H9 (cell line): ENCODE results near the gene GPR35. TPM values are rescaled to one million over a fixed set of nuclear protein-coding genes. Genes with fewer than 3 reads are reported as not detected.

Source experiments
- DNase-seq: peaks from one replicate; pipeline ENCODE4 v3.0.0-alpha.2; 2017
- H2AFZ ChIP-seq: one replicate; pipeline ENCODE4 v1.6.1; 2013; ENCODE audit warnings: mild to moderate bottlenecking, low read length, control low read depth, moderate library complexity
- H2AK5ac ChIP-seq: 2 replicates; pipeline ENCODE4 v1.6.1; 2013; ENCODE audit warnings: low read length, control low read depth, mixed read lengths; ENCODE audit not compliant: insufficient read length
- H2BK120ac ChIP-seq: one replicate; pipeline ENCODE4 v1.6.1; 2013; ENCODE audit warnings: low read depth, mild to moderate bottlenecking, low read length, control low read depth, inconsistent platforms; ENCODE audit not compliant: poor library complexity, severe bottlenecking
- H2BK12ac ChIP-seq: 2 replicates; pipeline ENCODE4 v1.6.1; 2013; ENCODE audit warnings: low read length, control low read depth, mixed read lengths, low read depth; ENCODE audit not compliant: insufficient read length
- H2BK15ac ChIP-seq: 2 replicates; pipeline ENCODE4 v1.6.1; 2013; ENCODE audit warnings: low read depth, low read length, control low read depth
- H2BK20ac ChIP-seq: one replicate; pipeline ENCODE4 v1.6.1; 2013; ENCODE audit warnings: low read depth, mild to moderate bottlenecking, low read length, control low read depth, inconsistent platforms; ENCODE audit not compliant: poor library complexity, severe bottlenecking
- H2BK5ac ChIP-seq: 2 replicates; pipeline ENCODE4 v1.6.1; 2013; ENCODE audit warnings: low read length, control low read depth, mixed read lengths; ENCODE audit not compliant: insufficient read length
- H3K14ac ChIP-seq: 2 replicates; pipeline ENCODE4 v1.6.1; 2013; ENCODE audit warnings: low read length, control low read depth; ENCODE audit not compliant: insufficient read depth
- H3K18ac ChIP-seq: 2 replicates; pipeline ENCODE4 v1.6.1; 2013; ENCODE audit warnings: low read depth, mild to moderate bottlenecking, mixed read lengths, low read length, control low read depth; ENCODE audit not compliant: insufficient read length
- H3K23ac ChIP-seq: 2 replicates; pipeline ENCODE4 v1.6.1; 2013; ENCODE audit warnings: low read length, control low read depth, mixed read lengths, low read depth; ENCODE audit not compliant: insufficient read length
- H3K23me2 ChIP-seq: 2 replicates; pipeline ENCODE4 v1.6.1; 2013; ENCODE audit warnings: low read depth, mild to moderate bottlenecking, mixed read lengths, low read length, control low read depth; ENCODE audit not compliant: insufficient read length, poor library complexity, severe bottlenecking
- H3K27ac ChIP-seq: 2 replicates; pipeline ENCODE4 v1.5.1; 2013; ENCODE audit warnings: low read length, control low read depth, mixed read lengths, low read depth; ENCODE audit not compliant: insufficient read length
- H3K27me3 ChIP-seq: 2 replicates; pipeline ENCODE4 v1.6.1; 2013; ENCODE audit warnings: low read length, control low read depth, inconsistent platforms; ENCODE audit not compliant: insufficient read depth
- H3K4ac ChIP-seq: 2 replicates; pipeline ENCODE4 v1.6.1; 2013; ENCODE audit warnings: low read depth, mild to moderate bottlenecking, control low read depth, inconsistent platforms, low read length, moderate library complexity
- H3K4me1 ChIP-seq: 2 replicates; pipeline ENCODE4 v1.6.1; 2013; ENCODE audit warnings: low read length, control low read depth, inconsistent platforms; ENCODE audit not compliant: insufficient read depth
- H3K4me2 ChIP-seq: 2 replicates; pipeline ENCODE4 v1.6.1; 2013; ENCODE audit warnings: low read length, control low read depth, mixed read lengths; ENCODE audit not compliant: insufficient read length, insufficient read depth
- H3K56ac ChIP-seq: 2 replicates; pipeline ENCODE4 v1.6.1; 2013; ENCODE audit warnings: low read depth, mild to moderate bottlenecking, mixed read lengths, low read length, control low read depth; ENCODE audit not compliant: insufficient read length
- H3K79me1 ChIP-seq: 2 replicates; pipeline ENCODE4 v1.6.1; 2013; ENCODE audit warnings: low read depth, mild to moderate bottlenecking, moderate library complexity, low read length, control low read depth, inconsistent platforms; ENCODE audit not compliant: insufficient read depth, poor library complexity, severe bottlenecking
- H3K79me2 ChIP-seq: 2 replicates; pipeline ENCODE4 v1.6.1; 2013; ENCODE audit warnings: low read length, control low read depth, inconsistent platforms; ENCODE audit not compliant: insufficient read depth
- H3K9ac ChIP-seq: 2 replicates; pipeline ENCODE4 v1.6.1; 2013; ENCODE audit warnings: low read length, control low read depth, mixed read lengths; ENCODE audit not compliant: insufficient read length; ENCODE audit errors: extremely low read depth
- H3K9me3 ChIP-seq: one replicate; pipeline ENCODE4 v1.6.1; 2013; ENCODE audit warnings: low read depth, low read length, inconsistent platforms; ENCODE audit not compliant: control insufficient read depth
- H3T11ph ChIP-seq: one replicate; pipeline ENCODE4 v1.6.1; 2013; ENCODE audit warnings: mild to moderate bottlenecking, low read length, control low read depth, inconsistent platforms
- H4K20me1 ChIP-seq: one replicate; pipeline ENCODE4 v1.6.1; 2013; ENCODE audit not compliant: control insufficient read depth, insufficient read length, insufficient read depth
- H4K5ac ChIP-seq: 2 replicates; pipeline ENCODE4 v1.6.1; 2013; ENCODE audit warnings: low read depth, mild to moderate bottlenecking, mixed read lengths, low read length, control low read depth; ENCODE audit not compliant: insufficient read length
- H4K8ac ChIP-seq: replicated peaks from 2 replicates; pipeline ENCODE4 v1.6.1; 2013; ENCODE audit warnings: low read length, control low read depth, mixed read lengths, low read depth; ENCODE audit not compliant: insufficient read length
- H4K91ac ChIP-seq: 2 replicates; pipeline ENCODE4 v1.6.1; 2013; ENCODE audit warnings: low read depth, mild to moderate bottlenecking, moderate library complexity, mixed read lengths, low read length, control low read depth; ENCODE audit not compliant: insufficient read length
- H3K27ac Mint-ChIP-seq, 3 experiments: 2 replicates in 2 of 3; 3 replicates in 1 of 3; pipeline ENCODE4 v1.8.0; 2020 to 2021; ENCODE audit warnings: mixed read lengths in 3 of 3, mild to moderate bottlenecking in 1 of 3, moderate library complexity in 1 of 3
- H3K27me3 Mint-ChIP-seq: 2 replicates; pipeline ENCODE4 v1.8.0; 2021; ENCODE audit warnings: low read depth, mild to moderate bottlenecking, moderate library complexity, mixed read lengths
- H3K36me3 Mint-ChIP-seq, 3 experiments: 2 replicates in 2 of 3; 3 replicates in 1 of 3; pipeline ENCODE4 v1.8.0; 2020 to 2021; ENCODE audit warnings: low read depth in 3 of 3, mixed read lengths in 3 of 3; ENCODE audit not compliant: insufficient read depth in 1 of 3
- H3K4me1 Mint-ChIP-seq, 2 experiments: 2 replicates each; pipeline ENCODE4 v1.8.0; 2020; ENCODE audit warnings: mixed read lengths in 2 of 2
- H3K4me3 Mint-ChIP-seq, 2 experiments: 2 replicates in 1 of 2; 3 replicates in 1 of 2; pipeline ENCODE4 v1.8.0; 2020 to 2021; ENCODE audit warnings: mild to moderate bottlenecking in 2 of 2, mixed read lengths in 2 of 2, moderate library complexity in 1 of 2
- H3K9me3 Mint-ChIP-seq, 2 experiments: 2 replicates in 1 of 2; 3 replicates in 1 of 2; pipeline ENCODE4 v1.8.0; 2020; ENCODE audit warnings: mild to moderate bottlenecking in 2 of 2, mixed read lengths in 2 of 2, moderate library complexity in 1 of 2
- WGBS: extraction: QIAGEN DNeasy Blood & Tissue Kit; methylation state at CpG from one replicate; pipeline ENCODE4 v1.1.7; 2013; ENCODE audit warnings: missing lambda C conversion rate, low lambda C conversion rate, mixed read lengths; ENCODE audit not compliant: insufficient read length; ENCODE audit errors: extremely low coverage; 5-methylcytosine and 5-hydroxymethylcytosine counted together
- total RNA-seq: library from RNA; stranded (reverse); gene quantifications from 2 replicates; pipeline ENCODE4 v1.2.1, GENCODE V29; 2021
- TF ChIP-seq, protein P1 (sequence below): fragments of 200-600 bp; sonication (generic); conservative IDR thresholded peaks from 3 replicates; pipeline ENCODE4 v1.8.0; 2021; ENCODE audit warnings: antibody characterized with exemption, mild to moderate bottlenecking

GPR35 gene
- total RNA-seq, 1 experiment from 2014 or later, result 1.4 TPM

GRCh38 chr2:240650254-240650965, 25.1 kb downstream of the GPR35 start:
- Mint-ChIP-seq H3K4me3 (no peak overlapping the region), H3K36me3 (no peaks in the 10 kb centered on the region; a peak in 2 of 7 replicates), H3K27me3 (peaks cover 74% of the 10 kb centered on the region), H3K4me1 (peaks cover 9 to 14% of the 10 kb centered on the region in 2 experiments), H3K27ac (no peak overlapping the region), H3K9me3 (peaks cover 4% of the 10 kb centered on the region in 2 experiments; a peak in 3 of 5 replicates)
- Histone ChIP-seq H2BK15ac (no peak overlapping the region; the same call in 1 of the 2 replicates), H3K18ac (no peak overlapping the region), H3K9me3 (no peaks in the 10 kb centered on the region), H3K79me2 (no peaks in the 10 kb centered on the region), H3K56ac (no peak overlapping the region), H3K14ac (no peak overlapping the region; the same call in 1 of the 2 replicates), H4K91ac (no peak overlapping the region), H4K5ac (no peak overlapping the region), H4K8ac (no peak overlapping the region), H2BK5ac (no peak overlapping the region), H3K4me2 (no peak overlapping the region), H2BK12ac (no peak overlapping the region), H3T11ph (no peak overlapping the region), H4K20me1 (no peaks in the 10 kb centered on the region), H3K4me1 (no peaks in the 10 kb centered on the region), H3K23me2 (no peaks in the 10 kb centered on the region), H3K9ac (no peak overlapping the region), H3K27ac (no peak overlapping the region), H3K27me3 (no peaks in the 10 kb centered on the region; the same call in 1 of the 2 replicates), H2AK5ac (no peak overlapping the region), H2BK120ac (no peak overlapping the region), H3K23ac (no peak overlapping the region), H3K79me1 (no peaks in the 10 kb centered on the region), H2AFZ (no peak overlapping the region), H3K4ac (no peak overlapping the region), H2BK20ac (no peak overlapping the region)
- TF ChIP-seq, protein P1, sequence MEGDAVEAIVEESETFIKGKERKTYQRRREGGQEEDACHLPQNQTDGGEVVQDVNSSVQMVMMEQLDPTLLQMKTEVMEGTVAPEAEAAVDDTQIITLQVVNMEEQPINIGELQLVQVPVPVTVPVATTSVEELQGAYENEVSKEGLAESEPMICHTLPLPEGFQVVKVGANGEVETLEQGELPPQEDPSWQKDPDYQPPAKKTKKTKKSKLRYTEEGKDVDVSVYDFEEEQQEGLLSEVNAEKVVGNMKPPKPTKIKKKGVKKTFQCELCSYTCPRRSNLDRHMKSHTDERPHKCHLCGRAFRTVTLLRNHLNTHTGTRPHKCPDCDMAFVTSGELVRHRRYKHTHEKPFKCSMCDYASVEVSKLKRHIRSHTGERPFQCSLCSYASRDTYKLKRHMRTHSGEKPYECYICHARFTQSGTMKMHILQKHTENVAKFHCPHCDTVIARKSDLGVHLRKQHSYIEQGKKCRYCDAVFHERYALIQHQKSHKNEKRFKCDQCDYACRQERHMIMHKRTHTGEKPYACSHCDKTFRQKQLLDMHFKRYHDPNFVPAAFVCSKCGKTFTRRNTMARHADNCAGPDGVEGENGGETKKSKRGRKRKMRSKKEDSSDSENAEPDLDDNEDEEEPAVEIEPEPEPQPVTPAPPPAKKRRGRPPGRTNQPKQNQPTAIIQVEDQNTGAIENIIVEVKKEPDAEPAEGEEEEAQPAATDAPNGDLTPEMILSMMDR, result no peak
- DNase-seq, result no peak
- WGBS, result no CpG with 5 or more reads among the region's 13 CpGs
